Ectodermal cell (in vitro differentiated cells): ENCODE measurements around the gene MAP1S.

Source experiments
- H3K27ac ChIP-seq: 2 replicates; pipeline ENCODE4 v1.7.0; 2013; ENCODE audit warnings: mild to moderate bottlenecking, low read depth, low read length; ENCODE audit not compliant: insufficient read depth, poor library complexity, severe bottlenecking
- H3K27me3 ChIP-seq: 2 replicates; pipeline ENCODE4 v1.7.0; 2013; ENCODE audit warnings: mild to moderate bottlenecking, low read length; ENCODE audit not compliant: insufficient read depth, control insufficient read depth, poor library complexity, severe bottlenecking
- H3K36me3 ChIP-seq: one replicate; pipeline ENCODE4 v1.7.0; 2013; ENCODE audit warnings: low read length; ENCODE audit not compliant: control insufficient read depth, insufficient read depth
- H3K4me1 ChIP-seq: one replicate; pipeline ENCODE4 v1.7.0; 2013; ENCODE audit warnings: low read length; ENCODE audit not compliant: control insufficient read depth, insufficient read depth
- H3K4me3 ChIP-seq: 2 replicates; pipeline ENCODE4 v1.7.0; 2013; ENCODE audit warnings: low read depth, low read length, control low read depth; ENCODE audit not compliant: insufficient read depth
- H3K9me3 ChIP-seq: 2 replicates; pipeline ENCODE4 v1.7.0; 2013; ENCODE audit warnings: mild to moderate bottlenecking, low read length, moderate library complexity; ENCODE audit not compliant: control insufficient read depth
- WGBS, 2 experiments: methylation state at CpG; one replicate each; pipeline ENCODE4 v1.1.7; 2013; ENCODE audit warnings: missing lambda C conversion rate in 2 of 2; 5-methylcytosine and 5-hydroxymethylcytosine counted together

MAP1S gene

GRCh38 chr19:17762505-17763229 lies 43.4 kb downstream of the MAP1S start:
- Histone ChIP-seq H3K36me3 (no peaks in the 10 kb centered on the region), H3K4me1 (no peaks in the 10 kb centered on the region), H3K4me3 (no peak overlapping the region), H3K27me3 (no peaks in the 10 kb centered on the region), H3K9me3 (no peaks in the 10 kb centered on the region), H3K27ac (peak overlapping the region; percentile 76)
- WGBS, 2 experiments = 65 to 74% methylated on average over 17 of the region's 17 CpGs

GRCh38 chr19:17764348-17764747 lies 45.1 kb downstream of the MAP1S start:
- Histone ChIP-seq H3K27me3 (no peaks in the 10 kb centered on the region), H3K9me3 (no peaks in the 10 kb centered on the region), H3K4me1 (no peaks in the 10 kb centered on the region), H3K4me3 (no peak overlapping the region), H3K27ac (no peak overlapping the region), H3K36me3 (no peaks in the 10 kb centered on the region)
- WGBS, 2 experiments = 94 to 97% methylated on average over 5 to 6 of the region's 7 CpGs

DNA sequence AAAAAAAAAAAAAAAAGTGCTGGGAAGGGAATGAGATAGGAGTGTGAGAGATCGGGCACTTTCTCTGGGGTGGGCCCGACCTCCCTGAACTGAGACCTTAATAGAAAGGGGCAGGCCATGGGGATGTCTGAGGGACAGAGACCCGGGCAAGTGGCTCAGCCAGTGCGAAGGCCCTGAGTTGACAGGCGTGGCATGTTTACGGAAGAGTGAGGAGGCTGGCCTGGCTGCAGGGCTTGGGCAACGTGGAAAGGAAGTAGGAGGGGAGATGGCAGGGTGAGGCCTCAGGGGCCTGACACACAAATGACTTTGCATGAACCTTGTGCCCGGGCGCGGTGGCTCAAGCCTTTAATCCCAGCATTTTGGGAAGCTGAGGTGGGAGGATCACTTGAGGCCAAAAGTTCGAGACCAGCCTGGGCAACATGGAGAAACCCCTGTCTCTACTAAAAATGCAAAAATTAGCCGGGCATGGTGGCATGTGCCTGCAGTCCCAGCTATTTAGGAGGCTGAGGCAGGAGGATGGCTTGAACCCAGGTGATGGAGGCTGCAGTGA lies 45.9 kb downstream of the MAP1S start:
- Histone ChIP-seq H3K9me3 (no peaks in the 10 kb centered on the region), H3K36me3 (no peaks in the 10 kb centered on the region), H3K4me3 (no peak overlapping the region), H3K27me3 (no peaks in the 10 kb centered on the region), H3K4me1 (no peaks in the 10 kb centered on the region), H3K27ac (no peak overlapping the region)
- WGBS, 2 experiments = 91% methylated on average over 12 of the region's 12 CpGs

DNA sequence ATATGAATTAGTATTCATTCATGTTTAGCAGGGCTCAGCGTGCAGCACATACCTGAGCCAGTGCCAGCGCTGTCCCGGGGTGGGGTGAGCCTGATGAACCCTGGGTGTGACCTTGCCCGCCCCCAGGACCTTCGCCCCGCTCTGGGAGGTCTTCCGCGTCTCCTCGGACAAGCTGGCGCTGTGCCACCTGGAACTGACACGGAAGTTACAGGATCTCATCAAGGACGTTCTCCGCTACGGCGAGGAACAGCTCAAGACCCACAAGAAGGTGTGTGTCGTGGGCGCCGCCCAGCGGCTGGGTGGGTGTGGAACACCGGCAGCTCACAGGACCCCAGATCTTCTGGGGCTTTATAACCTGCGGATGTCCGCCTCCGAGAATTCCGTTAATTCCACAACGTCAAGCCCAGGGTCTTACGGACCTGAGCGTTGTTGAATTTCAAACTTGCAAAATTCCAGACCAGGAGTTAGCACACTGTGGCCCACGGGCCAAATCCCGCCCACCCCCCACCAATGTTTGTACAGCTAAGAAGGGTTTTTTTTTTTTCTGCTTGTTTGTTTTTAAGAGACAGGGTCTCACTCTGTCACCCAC lies 47.4 kb downstream of the MAP1S start:
- no peak overlapping the region for H3K4me3 ChIP-seq
- no peaks in the 10 kb centered on the region for H3K36me3 ChIP-seq
- 18 to 21% methylated on average over 28 to 29 of the region's 29 CpGs for WGBS, 2 experiments
- H3K27ac ChIP-seq = no peak overlapping the region
- no peaks in the 10 kb centered on the region for H3K4me1 ChIP-seq
- H3K9me3 ChIP-seq = no peaks in the 10 kb centered on the region
- H3K27me3 ChIP-seq = no peaks in the 10 kb centered on the region

DNA sequence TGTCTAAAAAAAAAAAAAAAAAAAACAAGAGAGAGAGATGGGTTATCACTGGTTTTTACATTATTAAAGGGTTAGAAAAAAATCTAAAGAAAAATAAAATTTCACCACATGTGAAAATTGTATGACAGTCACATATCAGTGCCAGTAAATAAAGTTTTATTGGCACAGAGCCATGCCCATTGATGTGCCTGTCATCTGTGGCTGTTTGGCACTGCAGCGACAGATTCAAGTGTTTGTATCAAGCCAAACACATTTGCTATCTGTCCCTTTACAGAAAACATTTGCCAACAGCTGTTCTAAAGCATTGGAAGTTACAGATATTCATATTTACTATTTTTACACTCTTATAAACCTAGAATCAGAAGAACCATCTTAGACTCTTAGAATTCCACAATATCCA lies 48.3 kb downstream of the MAP1S start:
- WGBS, 2 experiments = 88 to 100% methylated on average over 1 of the region's 1 CpG
- no peaks in the 10 kb centered on the region for H3K9me3 ChIP-seq
- H3K4me3 ChIP-seq = no peak overlapping the region

GRCh38 chr19:17770613-17771012 lies 51.3 kb downstream of the MAP1S start:
- Histone ChIP-seq H3K27me3 (no peaks in the 10 kb centered on the region), H3K27ac (no peak overlapping the region), H3K36me3 (peaks cover 3% of the 10 kb centered on the region), H3K4me1 (peaks cover 5% of the 10 kb centered on the region), H3K9me3 (no peaks in the 10 kb centered on the region), H3K4me3 (no peak overlapping the region)
- 85 to 87% methylated on average over 13 of the region's 13 CpGs for WGBS, 2 experiments

More for the DNA sequence above, 48.3 kb downstream of the MAP1S start:
- Histone ChIP-seq H3K4me1 (no peaks in the 10 kb centered on the region), H3K27me3 (no peaks in the 10 kb centered on the region), H3K27ac (no peak overlapping the region), H3K36me3 (no peaks in the 10 kb centered on the region)

DNA sequence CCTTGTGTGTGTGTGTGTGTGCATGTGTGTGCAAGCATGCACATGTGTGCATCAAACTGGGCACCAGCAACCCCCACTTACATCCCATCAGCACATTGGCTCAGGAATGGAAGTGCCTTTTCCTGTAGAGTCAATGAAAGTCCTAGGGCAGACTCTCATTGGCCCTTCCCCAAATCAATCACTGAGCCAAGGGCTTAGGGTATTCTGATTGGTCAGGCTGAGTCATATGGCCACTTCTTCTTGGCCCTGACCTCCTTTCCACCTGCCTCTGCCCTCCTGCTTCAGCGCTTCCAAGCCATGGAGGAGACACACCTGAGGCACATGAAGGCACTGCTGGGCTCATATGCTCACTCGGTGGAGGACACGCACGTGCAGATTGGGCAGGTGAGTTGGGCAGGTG lies 52.9 kb downstream of the MAP1S start:
- no peak overlapping the region for H3K4me3 ChIP-seq
- H3K27me3 ChIP-seq = no peaks in the 10 kb centered on the region
- WGBS, 2 experiments = 93 to 98% methylated on average over 4 of the region's 4 CpGs
- H3K27ac ChIP-seq = no peak overlapping the region
- H3K9me3 ChIP-seq = no peaks in the 10 kb centered on the region
- peaks cover 3% of the 10 kb centered on the region for H3K36me3 ChIP-seq
- peaks cover 6% of the 10 kb centered on the region for H3K4me1 ChIP-seq

DNA sequence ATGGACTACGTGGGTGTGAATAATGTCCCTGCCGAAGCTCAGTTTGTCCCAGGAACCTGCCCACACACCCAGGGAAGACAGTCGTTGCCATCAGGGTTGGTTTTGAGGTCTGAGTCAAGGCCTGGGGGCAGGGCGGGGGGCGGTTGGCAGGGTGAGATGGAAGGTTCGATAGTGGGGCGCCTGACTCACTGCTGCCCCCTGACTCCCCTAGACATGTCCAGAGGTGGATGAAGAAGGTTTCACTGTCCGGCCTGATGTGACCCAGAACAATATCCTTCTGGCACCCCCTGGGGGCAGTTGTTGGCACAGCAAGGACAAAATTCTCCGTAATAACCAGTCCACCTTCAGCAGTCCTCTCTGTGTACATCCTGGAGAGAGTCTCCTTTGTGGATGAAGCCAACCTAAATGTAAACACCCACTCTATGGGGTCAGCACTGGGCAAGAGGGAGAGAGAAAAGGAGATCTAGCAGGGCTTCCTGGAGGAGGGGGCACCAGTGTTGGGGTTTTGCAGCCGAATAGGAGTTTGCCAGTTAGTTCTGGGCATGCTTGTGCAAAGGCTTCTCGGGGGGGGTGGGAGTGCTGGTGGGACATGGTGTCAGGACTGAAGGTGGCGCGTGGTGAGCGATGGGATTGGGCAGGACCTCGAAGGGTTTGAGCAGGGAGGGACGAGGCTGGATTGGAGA lies 56.1 kb downstream of the MAP1S start:
- peaks cover 3% of the 10 kb centered on the region for H3K36me3 ChIP-seq
- H3K27me3 ChIP-seq = no peaks in the 10 kb centered on the region
- 62 to 64% methylated on average over 16 of the region's 16 CpGs for WGBS, 2 experiments
- H3K4me3 ChIP-seq = no peak overlapping the region
- H3K9me3 ChIP-seq = no peaks in the 10 kb centered on the region
- peaks cover 6% of the 10 kb centered on the region for H3K4me1 ChIP-seq
- H3K27ac ChIP-seq = no peak overlapping the region

DNA sequence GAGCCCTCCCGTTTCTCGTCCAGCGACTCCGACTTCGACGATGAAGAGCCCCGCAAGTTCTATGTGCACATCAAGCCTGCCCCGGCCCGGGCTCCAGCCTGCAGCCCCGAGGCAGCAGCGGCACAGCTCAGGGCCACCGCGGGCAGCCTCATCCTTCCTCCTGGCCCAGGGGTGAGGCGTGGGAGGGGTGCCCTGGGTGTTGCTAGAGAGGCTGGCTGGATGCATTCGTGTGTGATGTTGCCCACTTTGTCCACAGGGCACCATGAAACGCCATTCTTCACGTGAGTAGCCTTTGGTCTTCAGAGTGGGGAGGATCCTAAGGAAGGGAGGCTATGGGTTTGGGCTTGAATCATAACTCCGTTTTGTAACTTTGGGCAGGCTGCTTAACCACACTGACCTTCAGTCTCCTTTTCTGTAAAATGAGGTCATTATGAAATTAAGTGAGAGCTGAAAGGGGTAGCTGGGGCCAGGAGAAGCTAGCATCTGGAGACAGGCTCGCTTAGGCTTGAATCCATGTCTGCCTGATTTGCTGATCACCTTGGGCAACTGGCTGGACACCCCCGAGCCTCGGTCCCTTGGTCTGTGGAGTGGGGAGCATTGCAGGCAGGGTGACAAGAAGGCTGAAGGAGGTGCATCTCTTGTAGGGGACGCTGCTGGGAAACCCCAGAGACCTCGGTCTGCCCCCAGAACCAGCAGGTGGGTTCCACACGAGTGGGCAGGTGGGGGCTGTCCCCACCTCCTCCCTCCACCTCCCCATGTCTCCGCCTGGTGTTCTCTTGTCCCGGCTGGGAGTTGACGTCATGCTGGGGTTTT lies 56.9 kb downstream of the MAP1S start:
- WGBS, 2 experiments = 81 to 86% methylated on average over 27 of the region's 27 CpGs
- Histone ChIP-seq H3K27me3 (no peaks in the 10 kb centered on the region), H3K36me3 (peaks cover 3% of the 10 kb centered on the region)

More for the DNA sequence above, 56.9 kb downstream of the MAP1S start:
- Histone ChIP-seq H3K27ac (no peak overlapping the region), H3K9me3 (no peaks in the 10 kb centered on the region), H3K4me1 (peaks cover 6% of the 10 kb centered on the region), H3K4me3 (no peak overlapping the region)
